GM19372 (cell line): ENCODE results near the gene CCDC87.
"Not testable (repeated sequence)": the region's sequence is repeated elsewhere in the genome, so short reads cannot be mapped to it uniquely, and the experiment has no call there.

Experiments used
- ATAC-seq: cut with Tn5 transposase; IDR thresholded peaks from one replicate; pipeline ENCODE4 v1.9.1; 2021; ENCODE audit warnings: mild to moderate bottlenecking, low read depth, moderate library complexity; ENCODE audit not compliant: unreplicated experiment

The CCDC87 gene

DNA sequence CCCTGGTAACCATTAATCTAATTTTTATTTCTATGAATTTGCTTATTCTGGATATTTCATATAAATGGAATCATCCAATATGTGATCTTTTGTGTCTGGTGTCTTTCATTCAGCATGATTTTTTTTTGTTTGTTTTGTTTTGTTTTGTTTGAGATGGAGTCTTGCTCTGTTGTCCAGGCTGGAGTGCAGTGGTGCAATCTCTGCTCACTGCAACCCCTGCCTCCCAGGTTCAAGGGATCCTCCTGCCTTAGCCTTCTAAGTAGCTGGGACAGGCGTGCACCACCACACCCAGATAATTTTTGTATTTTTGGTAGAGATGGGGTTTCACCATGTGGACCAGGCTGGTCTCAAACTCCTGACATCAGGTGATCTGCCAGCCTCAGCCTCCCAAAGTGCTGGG is 7.4 kb downstream of the CCDC87 start:
- ATAC-seq, result not testable (repeated sequence)

DNA sequence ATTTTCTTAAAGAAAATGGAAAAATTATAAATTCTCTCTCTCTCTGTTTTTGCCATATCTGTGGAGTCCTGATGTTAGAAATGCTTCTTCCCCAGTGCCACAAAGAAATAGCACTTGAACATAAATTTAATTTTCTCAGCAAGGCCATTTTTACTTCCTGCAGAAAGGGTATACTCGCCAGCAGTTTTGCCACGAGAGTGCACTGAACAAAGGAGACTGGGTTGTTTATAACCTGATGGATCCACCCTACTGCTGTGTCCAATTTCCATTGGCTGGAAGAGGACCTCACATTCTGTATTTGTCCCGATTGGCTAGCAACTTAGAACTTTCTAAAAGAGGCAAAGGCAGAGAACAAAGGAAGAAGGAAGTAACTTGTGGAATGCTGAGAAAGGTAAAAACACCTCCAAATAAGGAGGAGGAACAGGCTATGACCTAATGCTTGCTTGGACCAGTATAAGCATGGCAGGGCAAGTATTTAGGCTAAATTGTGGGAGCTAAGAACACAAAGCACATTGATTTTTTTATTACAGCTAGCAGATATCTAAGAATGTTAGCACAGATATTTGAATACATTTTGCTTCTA is 10.2 kb downstream of the CCDC87 start:
- ATAC-seq, result not testable (repeated sequence)

DNA sequence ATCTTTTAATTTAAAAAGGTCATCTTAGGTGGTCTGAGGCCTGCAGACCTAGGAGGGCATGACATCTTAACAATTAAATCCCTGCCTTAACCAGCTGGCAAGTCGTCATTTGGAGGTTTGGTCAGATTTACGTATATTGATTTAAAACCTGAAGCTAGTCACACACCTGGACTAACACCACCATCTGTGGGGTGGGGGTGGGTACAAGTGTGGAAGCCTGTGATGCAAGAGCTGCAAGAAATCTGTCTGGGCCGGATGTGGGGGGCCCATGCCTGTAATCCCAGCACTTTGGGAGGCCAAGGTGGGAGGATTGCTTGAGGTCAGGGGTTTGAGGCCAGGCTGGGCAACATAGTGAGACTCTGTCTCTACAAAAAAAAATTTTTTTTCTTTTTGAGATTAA is 11.6 kb downstream of the CCDC87 start:
- ATAC-seq, result no peak

DNA sequence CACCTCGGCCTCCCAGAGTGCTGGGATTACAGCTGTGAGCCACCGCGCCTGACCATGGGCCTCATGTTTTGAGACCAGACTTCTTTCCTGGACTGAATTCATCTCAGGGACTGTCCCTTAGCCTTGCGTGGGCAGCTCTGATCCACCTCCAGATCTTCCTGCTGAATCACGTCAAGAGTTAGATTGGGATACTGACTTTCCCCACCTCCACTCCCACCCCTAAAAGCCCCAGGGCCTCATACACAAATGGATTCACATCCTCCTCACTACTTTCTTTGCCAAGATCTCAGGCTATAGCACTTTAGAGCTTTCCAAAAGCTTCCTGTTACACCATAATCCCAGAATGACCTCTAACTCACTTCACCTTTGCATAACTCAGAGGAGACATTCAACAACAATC is 12.1 kb downstream of the CCDC87 start:
- ATAC-seq, result no peak

DNA sequence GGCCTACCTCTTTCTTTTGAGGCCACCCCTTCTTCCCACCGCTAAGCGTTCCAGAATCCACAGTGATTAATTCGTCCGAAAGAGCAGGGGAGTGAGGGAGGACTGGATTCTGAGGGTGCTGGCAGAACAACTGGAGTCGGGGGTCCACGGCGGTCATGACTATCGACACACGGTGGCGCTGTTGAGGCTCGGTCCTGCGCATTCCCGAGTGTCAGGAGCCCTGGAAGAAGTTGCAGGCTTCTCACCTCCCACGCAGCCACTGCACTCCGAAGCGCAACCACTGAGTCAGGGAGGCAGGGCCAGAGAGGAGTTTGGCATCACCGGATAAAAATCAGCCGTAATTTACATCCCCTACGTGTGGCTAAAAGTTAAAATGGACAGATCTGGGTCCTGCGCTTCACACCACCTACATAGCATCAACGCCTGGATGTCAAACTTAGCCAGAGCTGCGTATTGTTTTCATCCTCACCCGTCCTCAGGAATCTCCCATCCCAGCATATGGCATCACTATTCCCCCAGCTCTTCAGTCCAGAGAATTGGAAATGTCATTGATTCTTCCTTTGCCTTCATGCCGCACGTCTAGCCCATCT is 13.8 kb downstream of the CCDC87 start:
- no peak for ATAC-seq

DNA sequence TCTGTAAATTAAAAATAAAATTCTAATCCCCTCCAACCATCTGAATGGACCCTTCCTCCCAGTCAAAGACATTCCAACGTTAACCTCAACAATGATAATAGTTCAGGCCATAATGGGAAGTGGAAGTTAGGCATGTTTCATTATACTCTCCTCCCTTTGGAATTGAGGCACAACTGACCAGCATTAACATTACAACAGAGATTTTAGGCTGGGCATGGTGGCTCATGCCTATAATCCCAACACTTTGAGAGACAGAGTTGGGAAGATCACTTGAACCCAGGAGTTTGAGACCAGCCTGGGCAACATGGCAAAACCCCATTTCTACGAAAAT is 22.0 kb downstream of the CCDC87 start:
- ATAC-seq, result no peak

DNA sequence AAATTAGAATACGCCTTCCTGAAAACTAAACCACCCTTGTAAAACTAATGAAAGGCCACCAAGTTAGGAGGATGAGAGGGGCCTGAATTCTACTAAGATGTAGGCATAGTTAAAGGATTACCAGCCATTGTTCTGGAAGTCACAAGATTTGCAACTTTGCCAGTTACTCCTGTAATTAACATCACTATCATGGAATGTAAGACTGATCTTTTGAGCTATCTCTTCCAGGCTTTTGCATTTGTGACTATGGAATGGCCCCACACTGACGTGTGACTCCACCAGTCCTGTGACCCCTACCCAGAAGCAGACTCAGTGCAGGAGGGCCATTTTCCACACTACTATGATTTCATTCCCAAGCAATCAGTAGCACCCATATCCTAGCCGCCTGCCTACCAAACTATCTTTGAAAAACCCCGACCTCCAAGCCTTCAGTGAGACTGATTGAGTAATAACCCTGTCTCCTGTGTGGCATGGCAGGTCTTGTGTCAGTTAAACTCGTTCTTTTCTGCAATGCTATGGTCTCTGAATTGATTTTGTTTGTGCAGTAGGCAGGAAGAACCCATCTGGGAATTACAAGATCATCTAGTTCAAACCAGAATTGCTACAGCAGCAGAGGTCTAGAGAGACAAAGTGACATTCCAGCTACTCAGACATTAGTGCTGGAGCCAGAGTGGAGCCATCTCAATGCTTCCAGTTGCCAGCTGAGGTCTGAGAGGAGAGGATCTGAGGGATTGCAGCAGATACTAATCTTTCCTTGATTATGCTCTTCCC is 22.6 kb downstream of the CCDC87 start:
- no peak for ATAC-seq

DNA sequence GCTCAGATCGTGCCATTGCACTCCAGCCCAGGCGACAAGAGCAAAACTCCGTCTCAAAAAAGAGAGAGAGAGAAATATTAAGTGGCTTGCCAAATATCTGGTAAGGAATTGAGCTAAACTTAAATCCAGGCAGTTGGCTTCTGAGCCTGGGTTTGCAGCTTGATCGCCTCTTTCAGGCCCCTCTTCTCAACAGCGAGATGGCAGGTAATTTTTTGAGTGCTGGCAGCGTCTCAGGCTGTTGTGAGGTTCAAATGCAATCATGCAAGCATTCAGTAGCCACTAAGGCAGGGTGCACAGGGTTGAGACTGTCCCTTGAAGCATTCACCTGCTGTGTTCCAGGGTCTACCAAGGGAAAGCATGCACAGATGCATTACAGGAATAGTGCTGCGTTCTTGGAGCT is 23.8 kb downstream of the CCDC87 start:
- no peak for ATAC-seq

DNA sequence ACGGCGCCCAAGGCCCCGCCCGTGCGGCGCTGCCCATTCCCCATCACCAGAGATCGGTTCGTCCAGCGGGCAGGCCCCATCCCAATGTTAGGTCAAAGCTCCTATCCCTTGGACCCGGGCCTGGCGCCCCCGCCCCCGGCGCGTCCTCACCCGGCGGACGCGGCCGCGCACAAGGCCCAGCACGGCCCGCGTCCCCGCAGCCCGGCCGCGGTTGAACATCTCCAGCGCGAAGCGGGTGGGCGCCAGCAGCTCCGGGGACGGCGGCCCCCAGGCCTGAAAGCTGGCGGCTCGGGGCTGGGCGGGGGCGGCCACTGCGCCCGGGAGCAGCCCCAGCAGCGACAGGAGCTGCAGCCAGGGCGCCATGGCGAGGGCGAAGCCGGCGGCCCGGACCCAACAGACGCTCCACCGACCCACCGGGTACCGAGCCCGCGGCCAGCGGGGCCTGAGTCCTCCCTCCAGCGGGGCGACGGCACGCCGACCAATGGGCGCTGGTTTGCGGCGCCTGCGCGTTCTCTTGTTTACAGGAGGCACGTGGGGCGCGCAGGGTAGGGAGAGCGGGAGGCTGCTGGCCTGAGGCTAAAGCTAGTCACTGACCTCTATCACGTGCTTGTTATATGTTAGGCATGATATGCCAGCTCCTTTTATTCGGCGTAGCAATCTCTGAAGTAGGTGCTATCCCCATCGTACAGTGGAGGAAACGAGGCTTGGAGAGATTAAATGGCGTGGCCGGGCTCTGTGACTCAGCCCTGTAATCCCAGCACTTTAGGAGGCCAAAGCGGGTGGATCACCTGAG is 24.5 kb downstream of the CCDC87 start, which contains the start of gene CTSF:
CTSF (minus strand) TSS at position 483 of the 793 bp plus-strand sequence; CDS start at position 363, 120 bp downstream.
- no peak for ATAC-seq

DNA sequence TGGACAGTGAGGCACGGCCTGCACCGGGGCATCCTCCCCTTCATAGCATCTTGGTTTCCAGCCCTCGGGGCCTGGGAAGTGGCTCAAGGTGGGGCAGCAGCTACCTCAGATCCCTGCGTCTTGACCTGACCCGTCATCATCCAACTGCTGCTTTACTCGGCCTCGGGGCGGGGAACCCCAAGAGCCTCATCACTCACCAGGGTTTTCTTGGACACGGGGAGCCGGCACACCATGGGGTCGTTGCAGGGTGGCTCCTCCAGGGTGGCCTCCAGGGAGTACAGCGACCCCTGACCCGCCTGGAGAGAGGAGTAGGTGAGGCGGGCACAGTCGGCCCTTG is 25.1 kb downstream of the CCDC87 start:
- no peak for ATAC-seq

DNA sequence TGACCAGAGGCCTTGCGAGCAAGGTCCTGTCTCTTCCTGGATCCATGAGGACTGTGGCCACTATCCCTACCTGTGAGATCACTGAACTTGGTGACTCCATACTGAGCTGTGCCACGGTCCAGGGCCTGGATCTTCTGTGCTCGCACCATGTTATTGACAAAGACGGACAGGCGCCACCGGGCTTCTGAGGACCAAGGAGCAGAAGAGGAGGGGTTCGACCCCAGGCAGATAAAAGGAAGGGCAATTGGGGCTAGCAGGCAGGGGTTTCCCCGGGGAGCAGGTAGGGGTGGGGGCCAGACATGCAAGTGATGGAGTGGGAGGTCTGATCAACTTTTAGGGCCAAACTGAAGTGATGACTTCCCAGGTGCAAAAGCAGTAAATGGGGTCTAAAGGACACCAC is 26.6 kb downstream of the CCDC87 start:
- no peak for ATAC-seq

DNA sequence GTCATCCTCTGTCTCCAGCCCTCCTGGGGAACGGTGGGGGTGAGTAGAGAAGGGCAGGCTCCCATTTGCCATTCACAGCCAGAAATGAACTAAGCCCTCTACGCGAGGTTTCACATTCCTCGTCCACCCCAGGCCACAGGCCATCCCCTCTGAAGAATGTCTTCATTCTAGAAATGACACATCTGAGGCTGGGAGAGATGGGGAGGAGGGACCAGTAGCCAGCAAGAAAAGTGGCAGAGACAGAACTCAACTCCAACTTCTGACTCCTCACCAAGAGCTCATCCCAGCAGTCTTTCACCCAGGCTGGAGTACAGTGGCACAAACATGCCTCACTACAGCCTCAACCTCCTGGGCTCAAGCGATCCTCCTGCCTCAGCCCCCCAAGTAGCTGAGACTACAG is 27.9 kb downstream of the CCDC87 start:
- no peak for ATAC-seq

DNA sequence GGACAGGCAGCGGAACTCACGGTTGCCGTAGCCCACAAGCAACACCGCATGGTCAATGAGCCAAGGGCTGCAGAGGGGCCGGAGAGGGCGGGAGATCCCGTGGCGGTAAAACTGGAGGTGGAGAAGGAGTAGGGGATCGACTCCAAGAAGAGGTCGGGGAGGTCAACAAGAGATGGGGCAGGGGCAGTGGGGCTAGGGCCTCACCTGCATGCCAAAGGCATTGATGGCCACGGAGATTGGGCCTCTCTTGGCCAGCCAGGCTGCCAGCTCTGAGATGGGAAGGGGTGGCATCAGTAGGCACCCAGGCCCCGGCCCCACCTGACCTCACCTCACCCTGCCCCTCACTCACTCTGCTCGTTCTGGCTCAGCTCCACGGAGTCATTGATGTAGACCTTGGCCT is 28.3 kb downstream of the CCDC87 start:
- ATAC-seq, result no peak

DNA sequence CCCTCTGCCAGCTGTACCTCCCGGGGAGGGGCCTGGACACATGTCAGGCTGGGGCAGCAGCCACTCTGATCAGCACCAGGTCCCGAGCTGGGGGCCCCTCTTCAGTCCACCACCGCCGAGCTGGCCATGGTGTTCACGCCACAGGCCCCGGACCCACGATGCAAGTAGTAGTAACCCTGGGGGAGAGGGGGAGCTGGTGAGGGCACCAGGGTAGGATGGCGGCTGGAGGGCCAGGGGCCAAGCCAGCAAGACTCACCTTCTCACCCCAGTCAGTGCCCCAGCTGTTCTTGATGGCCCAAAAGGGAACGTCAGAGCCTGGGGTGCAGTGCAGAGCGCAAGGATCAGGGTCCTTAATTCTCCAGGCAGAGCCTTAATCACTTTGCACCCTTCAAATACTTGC is 29.0 kb downstream of the CCDC87 start:
- no peak for ATAC-seq

DNA sequence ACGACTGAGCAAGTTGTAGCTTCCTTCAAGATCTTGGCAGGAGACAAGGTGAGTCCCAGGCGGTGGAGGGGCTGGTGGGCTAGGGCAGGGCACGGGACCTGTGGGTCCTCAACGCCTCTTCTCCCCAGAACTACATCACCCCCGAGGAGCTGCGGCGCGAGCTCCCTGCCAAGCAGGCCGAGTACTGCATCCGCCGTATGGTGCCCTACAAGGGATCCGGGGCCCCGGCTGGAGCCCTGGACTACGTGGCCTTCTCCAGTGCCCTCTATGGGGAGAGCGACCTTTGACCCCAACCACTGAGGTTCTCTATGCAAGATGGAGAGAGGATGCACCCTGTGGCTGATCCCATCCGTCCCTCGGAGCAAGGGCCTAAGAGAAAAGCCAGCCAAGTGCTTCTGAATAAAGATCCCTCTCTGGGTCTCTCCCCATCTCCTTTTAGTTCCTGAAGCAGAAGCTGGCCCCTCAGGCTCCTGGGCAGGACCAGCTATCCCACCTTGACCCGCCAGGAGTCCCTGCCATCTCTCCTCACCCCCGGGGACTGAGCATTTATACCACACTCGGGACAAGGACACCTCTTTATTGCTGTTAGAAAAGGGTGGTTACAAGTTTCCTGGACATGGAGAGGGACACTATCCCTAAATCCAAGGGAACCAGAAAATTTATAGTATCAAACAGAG is 29.8 kb downstream of the CCDC87 start:
- ATAC-seq, result no peak

DNA sequence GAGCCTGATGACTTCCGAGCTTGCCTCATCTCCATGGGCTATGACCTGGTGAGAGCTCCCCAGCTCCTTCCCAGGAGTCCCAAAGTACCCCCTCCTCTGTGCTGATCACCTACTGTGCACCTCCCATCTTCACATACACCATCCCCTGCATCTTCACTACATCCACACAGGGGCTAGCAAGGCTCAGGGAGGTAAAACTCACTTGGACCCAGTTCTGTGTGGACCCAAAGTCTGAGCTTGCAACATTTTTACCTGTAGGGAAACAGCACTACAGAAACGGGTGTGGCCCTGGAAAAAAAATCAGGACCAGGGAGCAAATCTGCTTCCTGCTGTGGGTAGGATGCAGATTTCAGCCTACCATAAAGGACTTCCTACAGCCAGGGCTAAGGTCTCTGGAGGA is 30.6 kb downstream of the CCDC87 start:
- ATAC-seq, result no peak

DNA sequence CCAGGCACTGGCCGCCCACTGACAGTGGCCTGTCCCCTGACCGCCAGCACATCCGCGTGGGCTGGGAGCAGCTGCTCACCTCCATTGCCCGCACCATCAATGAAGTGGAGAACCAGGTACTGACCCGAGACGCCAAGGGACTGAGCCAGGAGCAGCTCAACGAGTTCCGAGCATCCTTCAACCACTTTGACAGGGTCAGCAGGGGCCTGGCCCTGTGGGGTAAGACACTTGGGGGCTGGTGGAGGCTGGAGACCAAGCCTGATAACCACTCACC is 31.0 kb downstream of the CCDC87 start:
- no peak for ATAC-seq

DNA sequence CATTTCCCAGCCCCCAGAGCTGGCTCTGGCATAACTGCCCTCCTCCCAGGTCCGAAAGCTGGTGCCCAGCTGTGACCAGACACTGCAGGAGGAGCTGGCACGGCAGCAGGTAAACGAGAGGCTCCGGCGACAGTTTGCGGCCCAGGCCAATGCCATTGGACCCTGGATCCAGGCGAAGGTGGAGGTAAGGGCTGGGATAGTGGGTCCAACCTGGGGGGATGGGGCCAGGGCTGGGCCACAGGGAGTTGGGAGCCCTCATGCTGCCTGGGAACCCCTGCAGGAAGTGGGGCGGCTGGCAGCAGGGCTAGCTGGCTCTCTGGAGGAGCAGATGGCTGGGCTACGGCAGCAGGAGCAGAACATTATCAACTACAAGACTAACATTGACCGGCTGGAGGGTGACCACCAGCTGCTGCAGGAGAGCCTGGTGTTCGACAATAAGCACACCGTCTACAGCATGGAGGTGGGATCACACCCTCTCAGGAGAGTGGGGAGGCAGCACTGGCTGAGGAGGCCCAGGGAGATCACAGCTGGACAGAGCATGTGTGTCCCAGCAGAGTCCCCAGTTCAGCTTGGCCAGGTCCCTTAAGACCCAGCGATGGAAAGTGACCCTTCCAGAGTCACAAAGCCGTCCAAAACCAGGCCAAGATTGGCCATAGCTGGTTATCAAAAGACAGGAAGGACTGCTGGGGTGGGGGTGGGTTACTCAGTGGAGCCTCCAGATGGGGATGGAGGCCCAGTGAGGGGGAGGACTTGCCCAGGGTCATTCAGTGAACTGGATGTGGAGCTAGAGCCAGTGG is 31.5 kb downstream of the CCDC87 start:
- ATAC-seq, result no peak

DNA sequence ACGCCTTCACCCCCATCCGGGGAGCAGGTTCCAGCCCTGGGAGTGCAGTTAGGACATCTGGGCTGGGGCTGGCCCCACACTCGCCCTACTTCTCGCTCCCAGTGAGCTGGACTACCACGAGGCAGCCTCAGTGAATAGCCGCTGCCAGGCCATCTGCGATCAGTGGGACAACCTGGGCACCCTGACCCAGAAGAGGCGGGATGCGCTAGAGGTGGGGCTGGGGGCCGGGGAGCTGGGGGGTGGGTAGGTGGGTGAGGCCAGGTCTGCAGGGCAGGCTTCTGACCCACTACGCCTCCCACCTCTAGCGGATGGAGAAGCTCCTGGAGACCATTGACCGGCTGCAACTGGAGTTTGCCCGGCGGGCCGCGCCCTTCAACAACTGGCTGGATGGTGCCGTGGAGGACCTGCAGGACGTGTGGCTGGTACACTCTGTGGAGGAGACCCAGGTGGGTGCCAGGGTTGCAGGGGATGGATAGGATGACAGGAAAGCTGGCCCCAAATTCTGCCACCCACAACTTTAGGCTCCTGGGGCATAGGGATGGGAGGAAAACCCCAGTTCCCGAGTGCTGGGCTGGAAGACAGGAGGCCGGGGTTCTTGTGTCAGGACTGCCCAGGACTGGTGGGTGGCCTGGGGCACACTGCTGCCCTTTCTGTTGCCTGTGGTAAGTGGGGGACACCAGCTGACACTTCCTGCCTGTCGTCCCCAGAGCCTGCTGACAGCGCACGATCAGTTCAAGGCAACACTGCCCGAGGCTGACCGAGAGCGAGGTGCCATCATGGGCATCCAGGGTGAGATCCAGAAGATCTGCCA is 32.8 kb downstream of the CCDC87 start:
- no peak for ATAC-seq
